Peyer's patch (tissue), 4 donors: Measurements from ENCODE around the gene SCFD1.

Source experiments
- POLR2A ChIP-seq, 2 donors: fragments of 450-650 bp; IDR thresholded peaks; one replicate each; pipeline ENCODE4 v1.5.1; 2017; ENCODE audit warnings: antibody characterized with exemption in 2 of 2, mild to moderate bottlenecking in 2 of 2, moderate library complexity in 2 of 2
- TF ChIP-seq, protein P1 (sequence below), 6 experiments: fragments of 450-650 bp in 4 of 6; fragments of 200-600 bp in 2 of 6; sonication (generic) in 1 of 6; IDR thresholded peaks; one replicate each; pipeline ENCODE4 v1.5.1; 2017 to 2019; ENCODE audit warnings: antibody characterized with exemption in 6 of 6, mild to moderate bottlenecking in 3 of 6, moderate library complexity in 1 of 6

DNA sequence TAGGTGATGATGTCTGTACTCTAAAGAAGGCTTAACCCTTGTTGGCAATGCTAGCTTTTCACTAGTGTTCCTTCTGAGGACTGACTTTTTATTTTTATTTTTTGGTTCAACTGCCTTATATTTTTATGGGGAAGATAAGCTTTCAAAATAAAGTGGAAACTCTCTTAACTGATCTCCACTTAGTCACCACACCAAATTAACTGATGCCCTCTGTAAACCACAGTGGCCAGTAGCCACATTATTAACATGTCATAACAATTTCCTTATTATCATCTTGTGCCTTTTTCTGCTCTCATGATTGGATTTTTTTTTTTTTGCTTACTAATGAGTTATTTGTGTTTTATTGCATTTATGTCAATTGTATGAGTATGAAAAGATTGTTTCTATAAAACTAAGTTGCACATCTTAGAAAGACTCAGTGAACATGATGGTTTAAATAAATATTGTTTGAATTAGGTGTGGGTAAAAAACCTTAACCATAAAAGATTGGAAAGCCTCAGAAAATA is 56.9 kb downstream of the SCFD1 start:
- TF ChIP-seq, protein P1, sequence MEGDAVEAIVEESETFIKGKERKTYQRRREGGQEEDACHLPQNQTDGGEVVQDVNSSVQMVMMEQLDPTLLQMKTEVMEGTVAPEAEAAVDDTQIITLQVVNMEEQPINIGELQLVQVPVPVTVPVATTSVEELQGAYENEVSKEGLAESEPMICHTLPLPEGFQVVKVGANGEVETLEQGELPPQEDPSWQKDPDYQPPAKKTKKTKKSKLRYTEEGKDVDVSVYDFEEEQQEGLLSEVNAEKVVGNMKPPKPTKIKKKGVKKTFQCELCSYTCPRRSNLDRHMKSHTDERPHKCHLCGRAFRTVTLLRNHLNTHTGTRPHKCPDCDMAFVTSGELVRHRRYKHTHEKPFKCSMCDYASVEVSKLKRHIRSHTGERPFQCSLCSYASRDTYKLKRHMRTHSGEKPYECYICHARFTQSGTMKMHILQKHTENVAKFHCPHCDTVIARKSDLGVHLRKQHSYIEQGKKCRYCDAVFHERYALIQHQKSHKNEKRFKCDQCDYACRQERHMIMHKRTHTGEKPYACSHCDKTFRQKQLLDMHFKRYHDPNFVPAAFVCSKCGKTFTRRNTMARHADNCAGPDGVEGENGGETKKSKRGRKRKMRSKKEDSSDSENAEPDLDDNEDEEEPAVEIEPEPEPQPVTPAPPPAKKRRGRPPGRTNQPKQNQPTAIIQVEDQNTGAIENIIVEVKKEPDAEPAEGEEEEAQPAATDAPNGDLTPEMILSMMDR (IDR thresholded peaks at IDR 0.05) = no peak
- no peak for TF ChIP-seq POLR2A (IDR thresholded peaks at IDR 0.05)
